ENCODE measurements around the gene KATNAL1. TPM values are rescaled to one million over a fixed set of nuclear protein-coding genes. Genes with fewer than 3 reads are reported as not detected.

KATNAL1 gene
- total and polyA plus RNA-seq, 10 of the 15 experiments (the other 5 are each of a cell fraction or from before 2014, with no cell fraction given): 6.5 to 18.7 (median 11.7) TPM

- ChIA-PET RAD21 (ENCODE audit: unreplicated experiment) (interaction anchor here (0.6 to 1.6 kb wide), 10 partner anchors 27 to 174 kb away, joined by 3 to 7 read pairs (median 4); no protein-coding TSS in a partner anchor), SMC1A (ENCODE audit: uncharacterized antibody, unreplicated experiment) (interaction anchor here (0.6 to 3.8 kb wide), 14 partner anchors 12 to 191 kb away, joined by 3 to 15 read pairs (median 3); no protein-coding TSS in a partner anchor)
These were observed 573 bp downstream of the KATNAL1 start for GRCh38 chr13:30306762-30307193.

More at GRCh38 chr13:30306762-30307193, 573 bp downstream of the KATNAL1 start:
- CTCF ChIA-PET: interaction anchor here (0.6 to 3.6 kb wide), 9 partner anchors 9 to 177 kb away, joined by 3 to 23 read pairs (median 3); no protein-coding TSS in a partner anchor
- intact Hi-C loops (cut with micrococcal nuclease; ENCODE audit: unreplicated experiment): loop anchor here (2.0 to 5.0 kb wide), 4 partner anchors 64 to 164 kb away; no protein-coding TSS in a partner anchor
- 0% methylated on average over 37 of the region's 37 CpGs for WGBS (ENCODE audit: insufficient coverage, insufficient replicate concordance, low lambda C conversion rate, missing lambda C conversion rate)
- Histone ChIP-seq H3K9ac (ENCODE audit: control insufficient read depth, insufficient read depth, low read length) (peak overlapping the region; percentile 70), H4K20me1 (ENCODE audit: control insufficient read depth, insufficient read depth) (no peaks in the 10 kb centered on the region), H3K4me1 (ENCODE audit: control insufficient read depth, insufficient read depth, low read length) (peaks cover 18% of the 10 kb centered on the region), H3K36me3 (ENCODE audit: control insufficient read depth in 2 of 2, insufficient read depth in 2 of 2, low read length in 1 of 2) (no peaks in the 10 kb centered on the region), H3K9me3 (replicated peaks; ENCODE audit: control insufficient read depth, insufficient read depth, low read length) (no peaks in the 10 kb centered on the region), H3K27me3 (replicated peaks in 1 of 2; ENCODE audit: control insufficient read depth in 2 of 2, insufficient read depth in 2 of 2, low read length in 1 of 2) (no peaks in the 10 kb centered on the region), H3K27ac (ENCODE audit: control insufficient read depth, insufficient read depth) (peak overlapping the region; percentile 74), H3K4me2 (ENCODE audit: control insufficient read depth, insufficient read depth) (peak overlapping the region; percentile 76), H2AFZ (ENCODE audit: control insufficient read depth, low read depth, low read length) (peak overlapping the region; percentile 86), H3K79me2 (ENCODE audit: control insufficient read depth, insufficient read depth, low read length) (peaks cover 26% of the 10 kb centered on the region), H3K4me3 (peak overlapping the region; percentile 67)
- TF ChIP-seq TARDBP (IDR thresholded peaks at IDR 0.05; ENCODE audit: borderline replicate concordance): 0 out of 2 replicates have a peak, but pooled peaks have one; percentile 5
- 0 out of 2 replicates have a peak, but pooled peaks have one; percentile 36 for TF ChIP-seq TBL1XR1 (IDR thresholded peaks at IDR 0.05; ENCODE audit: low read depth, low read length)
- peak; percentile 71 for TF ChIP-seq POLR2A (IDR thresholded peaks at IDR 0.05; ENCODE audit: low read depth, low read length)
- TF ChIP-seq HCFC1 (IDR thresholded peaks at IDR 0.05; ENCODE audit: low read length): peak; percentile 90
- TF ChIP-seq EGR1 (IDR thresholded peaks at IDR 0.05; ENCODE audit: borderline replicate concordance in 1 of 2, low read depth in 2 of 2, low read length in 2 of 2): peak in 1 of 2 experiments; percentile 25; a peak in 1 of 3 replicates
- TF ChIP-seq MLLT1 (IDR thresholded peaks at IDR 0.05): 0 out of 2 replicates have a peak, but pooled peaks have one; percentile 49
- no peak for TF ChIP-seq IKZF1 (conservative IDR thresholded peaks at IDR 0.05)
- no peak for TF ChIP-seq ZSCAN29 (IDR thresholded peaks at IDR 0.05)
- peak; percentile 85 for TF ChIP-seq SIX5 (IDR thresholded peaks at IDR 0.05; ENCODE audit: low read depth, low read length, severe bottlenecking)
- TF ChIP-seq ZNF384 (IDR thresholded peaks at IDR 0.05; ENCODE audit: borderline replicate concordance, low read depth, low read length): peak; percentile 56; the same call in 1 of the 2 replicates
- no peak for TF ChIP-seq ZBTB11 (CRISPR knock-in tag; IDR thresholded peaks at IDR 0.05)
- peak; percentile 59; the same call in 1 of the 2 replicates for TF ChIP-seq NBN (IDR thresholded peaks at IDR 0.05)
- TF ChIP-seq SREBF1 (IDR thresholded peaks at IDR 0.05; ENCODE audit: low read length): peak; percentile 78
- DNase-seq (ENCODE audit: low read depth, low spot score) (peak; percentile 66), ATAC-seq (peak; percentile 89), FAIRE-seq (no peak)
- POLR2A ChIA-PET: interaction anchor here (0.7 to 1.1 kb wide), 3 partner anchors 109 to 160 kb away, joined by 3 to 8 read pairs (median 3); no protein-coding TSS in a partner anchor
- BruUV-seq (replicated peaks): no TSS peak
- in situ Hi-C loops (cut with MboI): no loop called here
